Tibial nerve (tissue), 4 donors: ENCODE data around the gene GPR25. TPM values are rescaled to one million over a fixed set of nuclear protein-coding genes. Genes with fewer than 3 reads are reported as not detected.

Experiments used
- DNase-seq, 2 donors: peaks; one replicate each; pipeline ENCODE4 v3.0.0-alpha.2; 2019; ENCODE audit warnings: low spot score in 2 of 2
- H3K27ac ChIP-seq, 4 donors: fragments of 200-600 bp; sonication (generic) in 3 of 4; one replicate each; pipeline ENCODE4 v1.5.1; 2017 to 2019; ENCODE audit warnings: mild to moderate bottlenecking in 1 of 4
- H3K27me3 ChIP-seq, 2 donors: fragments of 200-600 bp; sonication (generic) in 1 of 2; one replicate each; pipeline versions ENCODE4 v1.5.1 to v1.6.0; 2017 to 2019
- H3K36me3 ChIP-seq, 3 donors: fragments of 200-600 bp; sonication (generic); one replicate each; pipeline ENCODE4 v1.5.1; 2018 to 2019
- H3K4me1 ChIP-seq, 4 donors: fragments of 200-600 bp; sonication (generic) in 3 of 4; one replicate each; pipeline ENCODE4 v1.5.1; 2017 to 2019
- H3K4me3 ChIP-seq, 4 donors: fragments of 200-600 bp; sonication (generic) in 3 of 4; one replicate each; pipeline ENCODE4 v1.5.1; 2017 to 2019; ENCODE audit warnings: mild to moderate bottlenecking in 1 of 4, moderate library complexity in 1 of 4
- H3K9me3 ChIP-seq, 4 donors: fragments of 200-600 bp; sonication (generic) in 3 of 4; one replicate each; pipeline ENCODE4 v1.5.1; 2017 to 2019
- EP300 ChIP-seq, 2 donors: sonication (generic); formaldehyde crosslinking; IDR thresholded peaks; one replicate each; pipeline ENCODE4 v1.6.1; 2017; ENCODE audit warnings: antibody characterized with exemption in 2 of 2, mild to moderate bottlenecking in 1 of 2
- POLR2A ChIP-seq, 2 donors: fragments of 450-650 bp; IDR thresholded peaks; one replicate each; pipeline ENCODE4 v1.6.1; 2017; ENCODE audit warnings: antibody characterized with exemption in 2 of 2, mild to moderate bottlenecking in 2 of 2, moderate library complexity in 2 of 2
- WGBS, 2 donors: methylation state at CpG; one replicate each; pipeline ENCODE4 v1.1.5; 2018; 5-methylcytosine and 5-hydroxymethylcytosine counted together
- total RNA-seq, 4 donors: library from RNA; depleted of rRNA; stranded (reverse); fragments of >200 nt; gene quantifications; one replicate each; pipeline ENCODE4 v1.1.0, GENCODE V29; 2016
- TF ChIP-seq, protein P1 (sequence below), 5 experiments: fragments of 200-600 bp in 3 of 5; fragments of 450-650 bp in 2 of 5; sonication (generic) in 3 of 5; IDR thresholded peaks; one replicate each; pipeline ENCODE4 v1.5.1; 2016 to 2019; ENCODE audit warnings: antibody characterized with exemption in 5 of 5, mild to moderate bottlenecking in 3 of 5, moderate library complexity in 2 of 5

Gene GPR25
- total RNA-seq, 4 donors from 2014 or later, result not detected

DNA sequence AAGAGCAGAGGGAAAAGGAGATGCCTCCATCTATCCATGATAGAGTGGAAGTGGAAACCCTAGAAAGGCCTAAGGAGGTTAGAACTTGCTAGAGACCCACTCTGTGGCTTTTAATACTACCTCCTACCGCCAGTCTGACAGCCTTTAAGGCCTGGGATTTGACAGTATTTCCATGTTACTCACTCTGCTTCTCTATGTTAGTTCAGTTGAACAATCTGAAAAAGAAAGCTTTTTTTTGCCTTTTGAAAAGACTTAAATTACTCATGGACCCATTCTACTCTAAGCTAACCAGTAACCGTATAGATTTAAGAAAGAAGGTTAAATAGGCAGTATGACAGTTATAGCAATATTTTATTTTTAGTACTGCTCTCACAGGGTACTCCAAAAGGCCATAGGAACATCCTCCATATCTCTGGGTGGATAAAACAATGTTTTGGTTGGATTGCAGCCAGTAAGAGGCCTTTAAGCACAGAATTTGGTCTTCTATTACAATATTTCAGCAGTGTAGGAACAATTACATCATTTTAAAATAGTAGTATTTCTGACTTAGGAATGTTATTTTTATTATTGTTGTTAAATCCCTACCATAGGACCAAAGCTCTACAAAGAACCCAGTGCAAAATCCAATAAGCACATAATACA, 15.9 kb upstream of the GPR25 start:
- H3K4me1 ChIP-seq, result no peaks in the 10 kb centered on the region
- H3K4me3 ChIP-seq, result no peak overlapping the region
- TF ChIP-seq EP300 (IDR thresholded peaks at IDR 0.05) (no peak), POLR2A (IDR thresholded peaks at IDR 0.05) (no peak)
- TF ChIP-seq, protein P1, sequence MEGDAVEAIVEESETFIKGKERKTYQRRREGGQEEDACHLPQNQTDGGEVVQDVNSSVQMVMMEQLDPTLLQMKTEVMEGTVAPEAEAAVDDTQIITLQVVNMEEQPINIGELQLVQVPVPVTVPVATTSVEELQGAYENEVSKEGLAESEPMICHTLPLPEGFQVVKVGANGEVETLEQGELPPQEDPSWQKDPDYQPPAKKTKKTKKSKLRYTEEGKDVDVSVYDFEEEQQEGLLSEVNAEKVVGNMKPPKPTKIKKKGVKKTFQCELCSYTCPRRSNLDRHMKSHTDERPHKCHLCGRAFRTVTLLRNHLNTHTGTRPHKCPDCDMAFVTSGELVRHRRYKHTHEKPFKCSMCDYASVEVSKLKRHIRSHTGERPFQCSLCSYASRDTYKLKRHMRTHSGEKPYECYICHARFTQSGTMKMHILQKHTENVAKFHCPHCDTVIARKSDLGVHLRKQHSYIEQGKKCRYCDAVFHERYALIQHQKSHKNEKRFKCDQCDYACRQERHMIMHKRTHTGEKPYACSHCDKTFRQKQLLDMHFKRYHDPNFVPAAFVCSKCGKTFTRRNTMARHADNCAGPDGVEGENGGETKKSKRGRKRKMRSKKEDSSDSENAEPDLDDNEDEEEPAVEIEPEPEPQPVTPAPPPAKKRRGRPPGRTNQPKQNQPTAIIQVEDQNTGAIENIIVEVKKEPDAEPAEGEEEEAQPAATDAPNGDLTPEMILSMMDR (IDR thresholded peaks at IDR 0.05), result no peak
- no peak overlapping the region for H3K27ac ChIP-seq
- 60 to 70% methylated on average over 2 of the region's 2 CpGs for WGBS, 2 donors
- no peak for DNase-seq
- H3K27me3 ChIP-seq, result no peaks in the 10 kb centered on the region
- H3K36me3 ChIP-seq, result peaks cover 0 to 65% (median 0%) of the 10 kb centered on the region in 3 donors
- no peaks in the 10 kb centered on the region for H3K9me3 ChIP-seq

DNA sequence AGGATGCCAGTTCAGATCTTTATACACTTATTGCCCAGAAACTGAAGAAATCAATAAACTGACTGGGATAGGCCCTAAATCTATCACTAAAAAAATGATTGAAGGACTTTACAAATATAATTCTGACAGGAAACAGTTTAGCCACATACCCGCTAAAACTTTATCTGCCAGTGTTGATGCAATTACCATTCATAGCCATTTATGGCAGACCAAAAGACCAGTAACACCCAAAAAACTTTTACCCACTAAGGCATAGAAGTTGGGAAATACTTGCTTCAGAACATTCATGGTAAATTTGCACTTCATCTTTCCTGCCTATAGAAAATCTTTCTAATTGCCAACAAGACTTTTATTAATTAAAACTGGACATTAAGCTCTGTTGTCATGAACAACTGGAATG, 15.0 kb upstream of the GPR25 start:
- Histone ChIP-seq H3K27ac (no peak overlapping the region), H3K27me3 (no peaks in the 10 kb centered on the region), H3K4me3 (no peak overlapping the region), H3K4me1 (no peaks in the 10 kb centered on the region), H3K9me3 (no peaks in the 10 kb centered on the region), H3K36me3 (peaks cover 0 to 63% (median 0%) of the 10 kb centered on the region in 3 donors)
- WGBS, 2 donors, result 73 to 81% methylated on average over 1 of the region's 1 CpG
- TF ChIP-seq, protein P1 (IDR thresholded peaks at IDR 0.05), result no peak
- TF ChIP-seq POLR2A (IDR thresholded peaks at IDR 0.05) (no peak), EP300 (IDR thresholded peaks at IDR 0.05) (no peak)
- no peak for DNase-seq

DNA sequence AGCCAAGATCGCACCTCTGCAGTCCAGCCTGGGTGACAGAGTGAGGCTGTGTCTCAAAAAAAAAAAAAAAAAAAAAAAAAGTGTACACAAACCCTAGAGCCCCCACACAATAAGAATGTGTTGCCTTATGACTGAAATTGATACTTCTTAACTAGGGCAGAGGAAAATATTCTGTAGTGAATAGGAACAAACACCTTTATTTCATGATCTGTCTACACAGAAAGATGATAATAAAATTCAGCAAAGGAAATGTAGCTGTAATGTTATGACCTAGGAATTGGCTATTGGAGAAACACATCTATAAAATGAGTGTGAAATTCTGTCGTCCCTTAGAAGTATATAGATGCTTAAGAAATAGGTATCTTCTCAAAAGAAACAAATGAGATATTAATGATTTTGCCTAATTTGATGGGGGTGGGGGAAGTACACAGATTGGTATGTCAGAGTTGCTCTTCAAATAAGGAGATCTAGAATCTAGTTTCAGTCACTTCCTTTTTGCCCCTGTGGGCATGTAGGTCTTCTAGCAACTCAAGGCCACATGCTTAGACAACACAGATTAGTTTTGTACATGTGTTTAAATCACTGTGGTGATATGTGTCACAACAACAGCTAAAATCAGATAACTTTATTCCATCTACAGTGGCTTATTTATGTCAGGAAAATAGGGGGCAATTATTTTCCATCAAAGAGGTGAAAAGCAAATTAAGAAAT, 10.7 kb upstream of the GPR25 start:
- Histone ChIP-seq H3K27me3 (no peaks in the 10 kb centered on the region), H3K27ac (no peak overlapping the region), H3K36me3 (peaks cover 0 to 40% (median 0%) of the 10 kb centered on the region in 3 donors), H3K9me3 (no peaks in the 10 kb centered on the region), H3K4me3 (no peak overlapping the region), H3K4me1 (no peaks in the 10 kb centered on the region)
- no peak for DNase-seq
- 92 to 98% methylated on average over 2 of the region's 2 CpGs for WGBS, 2 donors
- TF ChIP-seq, protein P1 (IDR thresholded peaks at IDR 0.05), result no peak
- TF ChIP-seq EP300 (IDR thresholded peaks at IDR 0.05), result no peak
- no peak for TF ChIP-seq POLR2A (IDR thresholded peaks at IDR 0.05)

DNA sequence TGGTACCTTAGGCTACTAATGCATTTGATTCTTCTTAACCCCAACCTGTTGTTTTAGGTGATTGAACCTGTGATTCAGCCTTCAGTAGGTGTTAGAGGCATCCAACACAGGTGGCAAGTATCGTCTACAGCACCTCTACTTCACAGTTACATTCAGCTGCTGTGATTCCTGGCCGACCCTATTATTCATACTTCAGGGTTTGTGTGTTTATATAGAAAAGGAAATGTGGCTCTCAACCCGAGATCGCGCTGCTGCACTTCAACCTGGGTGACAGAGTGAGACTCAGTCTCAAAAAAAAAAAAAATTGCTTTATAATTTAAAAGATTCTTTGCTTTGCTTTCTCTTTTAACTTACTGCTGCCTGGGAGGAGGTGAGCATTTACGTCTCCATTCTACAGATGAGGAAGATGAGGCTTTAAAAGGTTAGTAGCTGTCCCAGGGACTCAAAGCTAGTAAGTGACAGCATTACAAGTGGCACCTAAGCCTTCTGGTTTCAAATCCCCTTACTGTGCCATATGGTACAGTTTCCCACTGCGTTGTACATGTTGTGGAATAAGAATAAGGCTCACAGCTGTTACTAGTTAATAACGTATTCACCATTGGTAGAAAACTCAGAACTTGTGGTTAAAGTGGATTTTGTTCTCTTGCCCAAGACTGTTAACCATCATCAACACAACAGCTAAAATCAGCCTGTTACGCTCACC, 9.9 kb upstream of the GPR25 start:
- TF ChIP-seq, protein P1 (IDR thresholded peaks at IDR 0.05), result no peak
- TF ChIP-seq POLR2A (IDR thresholded peaks at IDR 0.05), result no peak
- no peak for TF ChIP-seq EP300 (IDR thresholded peaks at IDR 0.05)
- H3K36me3 ChIP-seq, result peaks cover 0 to 33% (median 0%) of the 10 kb centered on the region in 3 donors
- H3K27ac ChIP-seq, result no peak overlapping the region
- no peaks in the 10 kb centered on the region for H3K9me3 ChIP-seq
- H3K4me1 ChIP-seq, result no peaks in the 10 kb centered on the region
- 88 to 91% methylated on average over 9 of the region's 9 CpGs for WGBS, 2 donors
- DNase-seq, result no peak
- no peak overlapping the region for H3K4me3 ChIP-seq
- H3K27me3 ChIP-seq, result no peaks in the 10 kb centered on the region

DNA sequence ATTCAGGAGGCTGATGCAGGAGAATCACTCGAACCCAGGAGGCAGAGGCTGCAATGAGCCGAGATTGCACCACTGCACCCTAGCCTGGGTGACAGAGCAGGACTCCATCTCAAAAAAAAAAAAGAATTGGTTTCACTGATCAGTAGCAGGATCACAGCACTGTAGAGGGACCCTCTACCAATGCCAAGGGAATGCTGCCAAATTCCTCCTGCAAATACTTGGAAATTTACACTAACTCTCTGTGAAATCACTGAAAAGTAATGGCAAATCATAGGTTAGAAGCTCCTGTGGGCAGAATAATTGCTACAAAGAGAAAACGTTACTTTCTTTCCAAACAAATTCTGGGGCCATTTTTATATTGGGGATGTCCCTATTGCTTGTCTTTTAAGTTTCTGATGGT, 6.7 kb upstream of the GPR25 start:
- H3K4me3 ChIP-seq, result no peak overlapping the region
- H3K36me3 ChIP-seq, result peaks cover 0 to 25% (median 0%) of the 10 kb centered on the region in 3 donors
- TF ChIP-seq POLR2A (IDR thresholded peaks at IDR 0.05) (no peak), EP300 (IDR thresholded peaks at IDR 0.05) (no peak)
- DNase-seq, result no peak
- H3K4me1 ChIP-seq, result no peaks in the 10 kb centered on the region
- no peak overlapping the region for H3K27ac ChIP-seq
- H3K9me3 ChIP-seq, result no peaks in the 10 kb centered on the region
- peaks cover 0 to 20% of the 10 kb centered on the region in 2 donors for H3K27me3 ChIP-seq
- 75 to 76% methylated on average over 3 of the region's 3 CpGs for WGBS, 2 donors
